HG03108 (cell line): ENCODE results near the gene MEGF10.

Source experiments
- ATAC-seq: cut with Tn5 transposase; IDR thresholded peaks from one replicate; pipeline ENCODE4 v1.9.1; 2021; ENCODE audit warnings: moderate library complexity; ENCODE audit not compliant: unreplicated experiment

Gene MEGF10

GRCh38 chr5:127508644-127509373 lies 218.2 kb downstream of the MEGF10 start:
- no peak for ATAC-seq
